Muscle layer of duodenum (tissue), 2 donors: ENCODE results near the gene PRELID1.
A peak's percentile ranks its signal among the peaks of the same experiment; 100 is the strongest.

Experiments
- H3K27ac ChIP-seq: one replicate; pipeline ENCODE4 v1.7.0; 2013; ENCODE audit warnings: mild to moderate bottlenecking, low read length
- H3K27me3 ChIP-seq: one replicate; pipeline ENCODE4 v1.7.0; 2013; ENCODE audit warnings: low read depth, mild to moderate bottlenecking, control low read depth, low read length
- H3K36me3 ChIP-seq, 2 donors: one replicate each; pipeline ENCODE4 v1.7.0; 2013; ENCODE audit warnings: low read length in 2 of 2, control low read depth in 1 of 2, mild to moderate bottlenecking in 1 of 2; ENCODE audit not compliant: insufficient read depth in 2 of 2, control insufficient read depth in 1 of 2
- H3K4me1 ChIP-seq, 2 donors: one replicate each; pipeline ENCODE4 v1.7.0; 2013; ENCODE audit warnings: low read length in 2 of 2, mild to moderate bottlenecking in 2 of 2, control low read depth in 1 of 2, moderate library complexity in 1 of 2; ENCODE audit not compliant: insufficient read depth in 2 of 2, control insufficient read depth in 1 of 2
- H3K4me3 ChIP-seq, 2 donors: one replicate each; pipeline ENCODE4 v1.7.0; 2013; ENCODE audit warnings: low read length in 2 of 2, low read depth in 1 of 2, mild to moderate bottlenecking in 1 of 2
- H3K9me3 ChIP-seq, 2 donors: one replicate each; pipeline ENCODE4 v1.7.0; 2013; ENCODE audit warnings: low read length in 2 of 2, control low read depth in 1 of 2, mild to moderate bottlenecking in 1 of 2; ENCODE audit not compliant: control insufficient read depth in 1 of 2
- donor health status: healthy.

PRELID1 gene

GRCh38 chr5:177343777-177344176, 40.2 kb downstream of the PRELID1 start:
- H3K4me1 ChIP-seq: peaks cover 0 to 13% of the 10 kb centered on the region in 2 donors
- H3K36me3 ChIP-seq: peaks cover 10 to 14% of the 10 kb centered on the region in 2 donors
- H3K4me3 ChIP-seq: no peak overlapping the region
- H3K27me3 ChIP-seq: no peaks in the 10 kb centered on the region
- no peaks in the 10 kb centered on the region for H3K9me3 ChIP-seq
- H3K27ac ChIP-seq: no peak overlapping the region

DNA sequence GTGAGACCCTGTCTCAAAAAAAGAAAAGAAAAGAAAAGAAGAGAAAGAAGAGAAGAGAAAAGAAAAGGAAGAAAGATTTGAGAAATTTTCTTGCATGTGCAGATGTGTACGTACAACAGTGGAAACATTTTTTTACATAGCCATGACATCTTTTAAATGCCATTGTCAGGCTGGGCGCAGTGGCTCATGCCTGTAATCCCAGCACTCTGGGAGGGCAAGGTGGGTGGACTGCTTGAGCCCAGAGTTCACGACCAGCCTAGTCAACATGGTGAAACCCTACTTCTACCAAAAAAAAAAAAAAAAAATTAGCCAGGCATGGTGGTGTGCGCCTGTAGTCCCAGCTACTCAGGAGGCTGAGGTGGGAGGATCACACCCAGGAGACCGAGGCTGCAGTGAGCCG, 41.3 kb downstream of the PRELID1 start:
- no peak overlapping the region for H3K4me3 ChIP-seq
- no peak overlapping the region for H3K27ac ChIP-seq
- H3K27me3 ChIP-seq: no peaks in the 10 kb centered on the region
- peaks cover 16 to 18% of the 10 kb centered on the region in 2 donors for H3K36me3 ChIP-seq
- peaks cover 0 to 24% of the 10 kb centered on the region in 2 donors for H3K4me1 ChIP-seq
- no peaks in the 10 kb centered on the region for H3K9me3 ChIP-seq

GRCh38 chr5:177346820-177347219, 43.2 kb downstream of the PRELID1 start:
- H3K27ac ChIP-seq: no peak overlapping the region
- no peak overlapping the region for H3K4me3 ChIP-seq
- H3K4me1 ChIP-seq: peaks cover 6 to 36% of the 10 kb centered on the region in 2 donors
- peaks cover 16% of the 10 kb centered on the region in 2 donors for H3K36me3 ChIP-seq
- no peaks in the 10 kb centered on the region for H3K27me3 ChIP-seq
- H3K9me3 ChIP-seq: no peaks in the 10 kb centered on the region

- no peak overlapping the region for H3K27ac ChIP-seq
- peaks cover 16% of the 10 kb centered on the region in 2 donors for H3K36me3 ChIP-seq
- peaks cover 6 to 42% of the 10 kb centered on the region in 2 donors for H3K4me1 ChIP-seq
- no peak overlapping the region for H3K4me3 ChIP-seq
- H3K27me3 ChIP-seq: no peaks in the 10 kb centered on the region
- no peaks in the 10 kb centered on the region for H3K9me3 ChIP-seq
Measured at GRCh38 chr5:177347699-177348098, 44.1 kb downstream of the PRELID1 start.

DNA sequence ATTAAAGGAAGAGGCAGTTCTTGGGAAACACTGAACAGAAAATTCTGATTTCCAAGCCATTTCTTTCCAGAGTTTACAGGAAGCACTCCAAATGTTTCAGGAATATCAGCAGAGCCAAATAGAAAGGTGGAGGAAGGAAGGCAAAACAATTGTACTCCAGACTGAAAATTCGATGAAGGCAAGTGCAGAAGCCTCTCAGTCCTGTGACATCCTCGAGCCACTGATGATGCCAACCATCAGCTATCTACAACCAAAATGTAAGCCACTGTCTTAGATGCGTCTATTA, 45.7 kb downstream of the PRELID1 start:
- Histone ChIP-seq H3K9me3 (no peaks in the 10 kb centered on the region), H3K27ac (no peak overlapping the region), H3K27me3 (no peaks in the 10 kb centered on the region), H3K36me3 (peaks cover 16% of the 10 kb centered on the region in 2 donors), H3K4me3 (no peak overlapping the region), H3K4me1 (peaks cover 6 to 42% of the 10 kb centered on the region in 2 donors)

DNA sequence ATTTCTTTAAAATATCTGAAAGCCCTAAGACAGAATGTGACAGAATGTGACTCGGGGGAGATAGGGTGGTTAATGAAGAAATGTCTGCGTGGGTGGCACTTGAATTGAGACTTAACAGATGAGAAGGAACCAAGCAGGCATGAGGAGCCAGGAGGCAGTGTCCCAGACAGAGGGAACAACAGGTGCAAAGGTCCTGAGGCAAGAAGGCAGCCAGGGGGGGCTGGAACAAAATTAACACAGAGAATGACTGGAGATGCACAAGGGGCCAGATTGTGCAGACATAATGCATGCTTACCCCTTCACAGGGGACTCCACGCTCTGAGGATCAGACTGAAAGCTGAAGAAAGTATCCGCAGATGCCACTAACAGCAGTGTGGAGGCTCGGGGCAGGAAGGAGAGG, 46.2 kb downstream of the PRELID1 start:
- H3K27me3 ChIP-seq: no peaks in the 10 kb centered on the region
- H3K9me3 ChIP-seq: no peaks in the 10 kb centered on the region
- no peak overlapping the region for H3K27ac ChIP-seq
- peak overlapping the region; percentile 100 for H3K4me3 ChIP-seq
- peaks cover 6 to 42% of the 10 kb centered on the region in 2 donors for H3K4me1 ChIP-seq
- peaks cover 16% of the 10 kb centered on the region in 2 donors for H3K36me3 ChIP-seq

GRCh38 chr5:177350776-177351391, 47.3 kb downstream of the PRELID1 start:
- H3K27ac ChIP-seq: peak overlapping the region; percentile 93
- no peaks in the 10 kb centered on the region for H3K9me3 ChIP-seq
- H3K36me3 ChIP-seq: peaks cover 16% of the 10 kb centered on the region in 2 donors
- H3K4me3 ChIP-seq: peak overlapping the region; percentile 100
- peaks cover 6 to 42% of the 10 kb centered on the region in 2 donors for H3K4me1 ChIP-seq
- no peaks in the 10 kb centered on the region for H3K27me3 ChIP-seq

DNA sequence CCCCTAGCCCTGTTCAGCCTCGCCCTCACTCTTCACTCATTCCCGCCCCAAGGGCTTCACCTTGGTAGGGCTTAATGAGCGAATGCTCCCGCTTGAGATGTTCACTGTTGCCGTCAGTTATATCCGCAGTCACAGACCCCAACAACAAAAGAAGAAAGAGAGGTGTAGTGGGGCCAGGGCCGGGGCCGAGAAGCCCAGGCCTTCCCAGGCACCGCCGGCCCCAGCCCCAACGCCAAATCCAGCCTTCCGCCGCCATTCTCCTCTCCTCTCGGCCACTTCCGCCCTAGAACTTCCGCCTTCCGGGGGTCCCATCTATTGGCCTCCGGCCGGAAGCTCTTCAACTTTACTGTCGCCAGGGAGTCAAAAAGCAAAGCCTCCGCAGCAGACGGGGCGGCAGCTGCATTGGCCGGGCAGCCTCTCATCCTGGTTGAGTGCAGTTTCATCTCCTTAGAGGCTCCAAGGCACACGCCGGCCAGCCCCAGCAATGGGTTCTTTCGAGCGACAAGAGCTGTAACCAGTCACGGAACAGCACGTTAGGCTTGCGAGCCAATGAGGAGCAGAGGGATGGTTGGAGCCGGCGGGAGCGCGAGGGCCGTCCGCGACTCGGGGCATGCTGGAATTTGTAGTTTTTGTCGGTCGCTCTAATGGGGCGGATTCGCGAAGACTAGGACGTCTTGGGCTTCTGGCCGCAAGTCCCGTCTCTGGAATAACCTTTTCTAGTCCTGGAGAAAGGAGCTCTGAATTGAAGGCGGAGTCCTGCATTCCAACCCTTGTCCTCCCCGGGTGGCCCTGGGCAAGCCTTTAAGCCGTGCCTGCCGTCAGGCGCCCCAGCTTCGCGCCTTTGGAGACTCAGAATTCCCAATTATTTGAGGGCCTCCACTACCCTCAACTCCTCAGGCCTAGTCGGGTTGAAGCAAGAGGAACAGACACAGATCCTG, 48.1 kb downstream of the PRELID1 start, which contains the start of gene LMAN2:
TSS of gene LMAN2 (minus strand) at position 277 of the 938 bp plus-strand sequence. CDS start at position 256, 21 bp downstream.
- H3K27me3 ChIP-seq: no peaks in the 10 kb centered on the region
- peak within 1 kb of the TSS; percentile 93 for H3K27ac ChIP-seq
- H3K4me3 ChIP-seq: peak within 1 kb of the TSS; percentile 100
- peaks cover 6 to 42% of the 10 kb centered on the region in 2 donors for H3K4me1 ChIP-seq
- H3K9me3 ChIP-seq: no peaks in the 10 kb centered on the region
- peaks cover 13 to 16% of the 10 kb centered on the region in 2 donors for H3K36me3 ChIP-seq

GRCh38 chr5:177353093-177353492, 49.5 kb downstream of the PRELID1 start:
- no peak overlapping the region for H3K4me3 ChIP-seq
- no peaks in the 10 kb centered on the region for H3K27me3 ChIP-seq
- H3K4me1 ChIP-seq: peaks cover 6 to 32% of the 10 kb centered on the region in 2 donors
- no peaks in the 10 kb centered on the region for H3K9me3 ChIP-seq
- H3K27ac ChIP-seq: no peak overlapping the region
- H3K36me3 ChIP-seq: peaks cover 6 to 16% of the 10 kb centered on the region in 2 donors

DNA sequence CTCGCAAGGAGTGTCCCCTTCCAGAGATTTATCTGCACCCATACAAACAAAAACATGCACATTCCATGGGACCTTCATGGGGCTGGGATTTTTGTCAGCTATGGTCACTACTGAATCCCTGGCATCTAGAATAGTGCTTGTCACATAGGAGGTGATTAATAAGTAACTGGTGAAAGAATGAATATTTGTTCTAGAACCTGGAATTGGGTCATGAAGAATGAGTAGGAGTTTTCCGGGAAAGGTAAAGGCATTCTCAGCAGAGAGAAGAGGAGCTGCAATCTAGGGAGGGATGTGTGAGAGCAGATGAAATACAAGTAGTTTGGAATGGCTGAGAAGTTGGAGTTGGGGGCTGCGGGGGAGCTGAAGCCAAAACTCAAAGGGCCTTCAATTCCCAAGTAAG, 50.7 kb downstream of the PRELID1 start:
- no peaks in the 10 kb centered on the region for H3K9me3 ChIP-seq
- H3K4me3 ChIP-seq: no peak overlapping the region
- H3K27ac ChIP-seq: no peak overlapping the region
- H3K36me3 ChIP-seq: peaks cover 2 to 9% of the 10 kb centered on the region in 2 donors
- H3K4me1 ChIP-seq: peaks cover 6 to 24% of the 10 kb centered on the region in 2 donors
- H3K27me3 ChIP-seq: no peaks in the 10 kb centered on the region

DNA sequence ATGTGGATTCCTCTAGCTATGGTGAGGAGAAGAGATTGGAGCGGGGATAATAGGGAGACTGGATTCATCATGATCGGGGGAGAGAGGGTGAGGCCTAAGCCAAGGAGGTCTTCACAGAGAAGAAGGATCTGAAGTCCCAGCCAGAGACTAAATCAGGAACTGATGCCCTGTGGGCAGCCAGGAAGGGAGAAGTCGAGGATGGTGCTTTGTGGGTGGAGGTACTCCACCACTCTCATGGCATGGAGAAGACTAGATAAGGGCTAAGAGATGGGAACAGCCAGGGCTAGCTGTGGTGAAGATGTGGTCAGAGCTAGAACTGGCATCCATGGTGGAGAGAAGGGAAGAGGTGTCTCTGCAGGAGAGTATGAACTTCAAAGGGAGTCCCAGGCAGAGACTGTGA, 51.1 kb downstream of the PRELID1 start:
- peaks cover 6 to 20% of the 10 kb centered on the region in 2 donors for H3K4me1 ChIP-seq
- H3K36me3 ChIP-seq: peaks cover 0 to 5% of the 10 kb centered on the region in 2 donors
- H3K27ac ChIP-seq: no peak overlapping the region
- H3K27me3 ChIP-seq: no peaks in the 10 kb centered on the region
- H3K9me3 ChIP-seq: no peaks in the 10 kb centered on the region
- no peak overlapping the region for H3K4me3 ChIP-seq
